H9 (cell line): Measurements from ENCODE around the gene ZNF674. TPM values are rescaled to one million over a fixed set of nuclear protein-coding genes. Genes with fewer than 3 reads are reported as not detected.

Experiments used
- DNase-seq: peaks from one replicate; pipeline ENCODE4 v3.0.0-alpha.2; 2017
- H2AFZ ChIP-seq: one replicate; pipeline ENCODE4 v1.6.1; 2013; ENCODE audit warnings: mild to moderate bottlenecking, low read length, control low read depth, moderate library complexity
- H2AK5ac ChIP-seq: 2 replicates; pipeline ENCODE4 v1.6.1; 2013; ENCODE audit warnings: low read length, control low read depth, mixed read lengths; ENCODE audit not compliant: insufficient read length
- H2BK120ac ChIP-seq: one replicate; pipeline ENCODE4 v1.6.1; 2013; ENCODE audit warnings: low read depth, mild to moderate bottlenecking, low read length, control low read depth, inconsistent platforms; ENCODE audit not compliant: poor library complexity, severe bottlenecking
- H2BK12ac ChIP-seq: 2 replicates; pipeline ENCODE4 v1.6.1; 2013; ENCODE audit warnings: low read length, control low read depth, mixed read lengths, low read depth; ENCODE audit not compliant: insufficient read length
- H2BK15ac ChIP-seq: 2 replicates; pipeline ENCODE4 v1.6.1; 2013; ENCODE audit warnings: low read depth, low read length, control low read depth
- H2BK20ac ChIP-seq: one replicate; pipeline ENCODE4 v1.6.1; 2013; ENCODE audit warnings: low read depth, mild to moderate bottlenecking, low read length, control low read depth, inconsistent platforms; ENCODE audit not compliant: poor library complexity, severe bottlenecking
- H2BK5ac ChIP-seq: 2 replicates; pipeline ENCODE4 v1.6.1; 2013; ENCODE audit warnings: low read length, control low read depth, mixed read lengths; ENCODE audit not compliant: insufficient read length
- H3K14ac ChIP-seq: 2 replicates; pipeline ENCODE4 v1.6.1; 2013; ENCODE audit warnings: low read length, control low read depth; ENCODE audit not compliant: insufficient read depth
- H3K18ac ChIP-seq: 2 replicates; pipeline ENCODE4 v1.6.1; 2013; ENCODE audit warnings: low read depth, mild to moderate bottlenecking, mixed read lengths, low read length, control low read depth; ENCODE audit not compliant: insufficient read length
- H3K23ac ChIP-seq: 2 replicates; pipeline ENCODE4 v1.6.1; 2013; ENCODE audit warnings: low read length, control low read depth, mixed read lengths, low read depth; ENCODE audit not compliant: insufficient read length
- H3K23me2 ChIP-seq: 2 replicates; pipeline ENCODE4 v1.6.1; 2013; ENCODE audit warnings: low read depth, mild to moderate bottlenecking, mixed read lengths, low read length, control low read depth; ENCODE audit not compliant: insufficient read length, poor library complexity, severe bottlenecking
- H3K27ac ChIP-seq: 2 replicates; pipeline ENCODE4 v1.5.1; 2013; ENCODE audit warnings: low read length, control low read depth, mixed read lengths, low read depth; ENCODE audit not compliant: insufficient read length
- H3K27me3 ChIP-seq: 2 replicates; pipeline ENCODE4 v1.6.1; 2013; ENCODE audit warnings: low read length, control low read depth, inconsistent platforms; ENCODE audit not compliant: insufficient read depth
- H3K4ac ChIP-seq: 2 replicates; pipeline ENCODE4 v1.6.1; 2013; ENCODE audit warnings: low read depth, mild to moderate bottlenecking, control low read depth, inconsistent platforms, low read length, moderate library complexity
- H3K4me1 ChIP-seq: 2 replicates; pipeline ENCODE4 v1.6.1; 2013; ENCODE audit warnings: low read length, control low read depth, inconsistent platforms; ENCODE audit not compliant: insufficient read depth
- H3K4me2 ChIP-seq: 2 replicates; pipeline ENCODE4 v1.6.1; 2013; ENCODE audit warnings: low read length, control low read depth, mixed read lengths; ENCODE audit not compliant: insufficient read length, insufficient read depth
- H3K56ac ChIP-seq: 2 replicates; pipeline ENCODE4 v1.6.1; 2013; ENCODE audit warnings: low read depth, mild to moderate bottlenecking, mixed read lengths, low read length, control low read depth; ENCODE audit not compliant: insufficient read length
- H3K79me1 ChIP-seq: 2 replicates; pipeline ENCODE4 v1.6.1; 2013; ENCODE audit warnings: low read depth, mild to moderate bottlenecking, moderate library complexity, low read length, control low read depth, inconsistent platforms; ENCODE audit not compliant: insufficient read depth, poor library complexity, severe bottlenecking
- H3K79me2 ChIP-seq: 2 replicates; pipeline ENCODE4 v1.6.1; 2013; ENCODE audit warnings: low read length, control low read depth, inconsistent platforms; ENCODE audit not compliant: insufficient read depth
- H3K9ac ChIP-seq: 2 replicates; pipeline ENCODE4 v1.6.1; 2013; ENCODE audit warnings: low read length, control low read depth, mixed read lengths; ENCODE audit not compliant: insufficient read length; ENCODE audit errors: extremely low read depth
- H3K9me3 ChIP-seq: one replicate; pipeline ENCODE4 v1.6.1; 2013; ENCODE audit warnings: low read depth, low read length, inconsistent platforms; ENCODE audit not compliant: control insufficient read depth
- H3T11ph ChIP-seq: one replicate; pipeline ENCODE4 v1.6.1; 2013; ENCODE audit warnings: mild to moderate bottlenecking, low read length, control low read depth, inconsistent platforms
- H4K20me1 ChIP-seq: one replicate; pipeline ENCODE4 v1.6.1; 2013; ENCODE audit not compliant: control insufficient read depth, insufficient read length, insufficient read depth
- H4K5ac ChIP-seq: 2 replicates; pipeline ENCODE4 v1.6.1; 2013; ENCODE audit warnings: low read depth, mild to moderate bottlenecking, mixed read lengths, low read length, control low read depth; ENCODE audit not compliant: insufficient read length
- H4K8ac ChIP-seq: replicated peaks from 2 replicates; pipeline ENCODE4 v1.6.1; 2013; ENCODE audit warnings: low read length, control low read depth, mixed read lengths, low read depth; ENCODE audit not compliant: insufficient read length
- H4K91ac ChIP-seq: 2 replicates; pipeline ENCODE4 v1.6.1; 2013; ENCODE audit warnings: low read depth, mild to moderate bottlenecking, moderate library complexity, mixed read lengths, low read length, control low read depth; ENCODE audit not compliant: insufficient read length
- H3K27ac Mint-ChIP-seq, 3 experiments: 2 replicates in 2 of 3; 3 replicates in 1 of 3; pipeline ENCODE4 v1.8.0; 2020 to 2021; ENCODE audit warnings: mixed read lengths in 3 of 3, mild to moderate bottlenecking in 1 of 3, moderate library complexity in 1 of 3
- H3K27me3 Mint-ChIP-seq: 2 replicates; pipeline ENCODE4 v1.8.0; 2021; ENCODE audit warnings: low read depth, mild to moderate bottlenecking, moderate library complexity, mixed read lengths
- H3K36me3 Mint-ChIP-seq, 3 experiments: 2 replicates in 2 of 3; 3 replicates in 1 of 3; pipeline ENCODE4 v1.8.0; 2020 to 2021; ENCODE audit warnings: low read depth in 3 of 3, mixed read lengths in 3 of 3; ENCODE audit not compliant: insufficient read depth in 1 of 3
- H3K4me1 Mint-ChIP-seq, 2 experiments: 2 replicates each; pipeline ENCODE4 v1.8.0; 2020; ENCODE audit warnings: mixed read lengths in 2 of 2
- H3K4me3 Mint-ChIP-seq, 2 experiments: 2 replicates in 1 of 2; 3 replicates in 1 of 2; pipeline ENCODE4 v1.8.0; 2020 to 2021; ENCODE audit warnings: mild to moderate bottlenecking in 2 of 2, mixed read lengths in 2 of 2, moderate library complexity in 1 of 2
- H3K9me3 Mint-ChIP-seq, 2 experiments: 2 replicates in 1 of 2; 3 replicates in 1 of 2; pipeline ENCODE4 v1.8.0; 2020; ENCODE audit warnings: mild to moderate bottlenecking in 2 of 2, mixed read lengths in 2 of 2, moderate library complexity in 1 of 2
- WGBS: extraction: QIAGEN DNeasy Blood & Tissue Kit; methylation state at CpG from one replicate; pipeline ENCODE4 v1.1.7; 2013; ENCODE audit warnings: missing lambda C conversion rate, low lambda C conversion rate, mixed read lengths; ENCODE audit not compliant: insufficient read length; ENCODE audit errors: extremely low coverage; 5-methylcytosine and 5-hydroxymethylcytosine counted together
- total RNA-seq: library from RNA; stranded (reverse); gene quantifications from 2 replicates; pipeline ENCODE4 v1.2.1, GENCODE V29; 2021
- TF ChIP-seq, protein P1 (sequence below): fragments of 200-600 bp; sonication (generic); conservative IDR thresholded peaks from 3 replicates; pipeline ENCODE4 v1.8.0; 2021; ENCODE audit warnings: antibody characterized with exemption, mild to moderate bottlenecking

ZNF674 gene
- total RNA-seq, 1 experiment from 2014 or later = 10.1 TPM

DNA sequence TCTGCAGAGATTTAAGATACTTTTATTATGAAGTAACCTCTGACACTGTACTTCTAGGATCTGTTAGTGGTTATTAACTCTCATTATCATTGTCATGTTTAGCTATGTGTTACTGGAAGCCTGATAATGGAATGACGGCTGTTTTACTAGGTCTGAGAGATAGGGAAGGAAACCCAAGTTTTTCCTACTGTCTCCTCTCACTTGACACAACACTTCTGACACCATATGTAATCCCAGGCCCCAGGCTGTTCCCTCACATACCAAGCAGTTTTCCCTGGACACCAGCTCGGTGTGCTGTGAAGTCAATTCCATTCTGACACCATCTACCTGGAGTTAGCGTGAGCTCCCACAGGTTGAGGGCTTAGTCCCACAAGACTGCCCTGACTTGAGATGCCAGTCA is 85.6 kb downstream of the ZNF674 start:
- H3K9me3 Mint-ChIP-seq = peaks cover 64 to 69% of the 10 kb centered on the region in 2 experiments
- Histone ChIP-seq H4K20me1 (no peaks in the 10 kb centered on the region), H3K4me2 (no peak overlapping the region), H4K8ac (no peak overlapping the region), H3K18ac (no peak overlapping the region), H4K91ac (no peak overlapping the region), H3K9me3 (peaks cover 5% of the 10 kb centered on the region), H3K27ac (no peak overlapping the region), H4K5ac (no peak overlapping the region), H2BK12ac (no peak overlapping the region), H3K79me1 (no peaks in the 10 kb centered on the region), H3K27me3 (no peaks in the 10 kb centered on the region; the same call in 1 of the 2 replicates), H3K23me2 (no peaks in the 10 kb centered on the region), H2BK5ac (no peak overlapping the region), H3K14ac (no peak overlapping the region), H2AK5ac (no peak overlapping the region), H2BK15ac (no peak overlapping the region), H3K56ac (no peak overlapping the region), H3K23ac (no peak overlapping the region), H3K79me2 (no peaks in the 10 kb centered on the region), H3K9ac (no peak overlapping the region), H2BK20ac (no peak overlapping the region), H3T11ph (no peak overlapping the region), H2BK120ac (no peak overlapping the region), H3K4ac (no peak overlapping the region), H3K4me1 (no peaks in the 10 kb centered on the region; the same call in 1 of the 2 replicates), H2AFZ (no peak overlapping the region)
- DNase-seq = no peak
- H3K4me1 Mint-ChIP-seq = peaks cover 0 to 6% of the 10 kb centered on the region in 2 experiments; a peak in 2 of 4 replicates
- peaks cover 15 to 40% (median 29%) of the 10 kb centered on the region in 3 experiments for H3K36me3 Mint-ChIP-seq
- WGBS = no CpG with 5 or more reads among the region's 3 CpGs
- TF ChIP-seq, protein P1, sequence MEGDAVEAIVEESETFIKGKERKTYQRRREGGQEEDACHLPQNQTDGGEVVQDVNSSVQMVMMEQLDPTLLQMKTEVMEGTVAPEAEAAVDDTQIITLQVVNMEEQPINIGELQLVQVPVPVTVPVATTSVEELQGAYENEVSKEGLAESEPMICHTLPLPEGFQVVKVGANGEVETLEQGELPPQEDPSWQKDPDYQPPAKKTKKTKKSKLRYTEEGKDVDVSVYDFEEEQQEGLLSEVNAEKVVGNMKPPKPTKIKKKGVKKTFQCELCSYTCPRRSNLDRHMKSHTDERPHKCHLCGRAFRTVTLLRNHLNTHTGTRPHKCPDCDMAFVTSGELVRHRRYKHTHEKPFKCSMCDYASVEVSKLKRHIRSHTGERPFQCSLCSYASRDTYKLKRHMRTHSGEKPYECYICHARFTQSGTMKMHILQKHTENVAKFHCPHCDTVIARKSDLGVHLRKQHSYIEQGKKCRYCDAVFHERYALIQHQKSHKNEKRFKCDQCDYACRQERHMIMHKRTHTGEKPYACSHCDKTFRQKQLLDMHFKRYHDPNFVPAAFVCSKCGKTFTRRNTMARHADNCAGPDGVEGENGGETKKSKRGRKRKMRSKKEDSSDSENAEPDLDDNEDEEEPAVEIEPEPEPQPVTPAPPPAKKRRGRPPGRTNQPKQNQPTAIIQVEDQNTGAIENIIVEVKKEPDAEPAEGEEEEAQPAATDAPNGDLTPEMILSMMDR = no peak
- no peak overlapping the region for H3K27ac Mint-ChIP-seq
- no peak overlapping the region; a peak in 1 of 5 replicates for H3K4me3 Mint-ChIP-seq
- H3K27me3 Mint-ChIP-seq = no peaks in the 10 kb centered on the region
